ENCODE data around the gene CYP2J2.

DNA sequence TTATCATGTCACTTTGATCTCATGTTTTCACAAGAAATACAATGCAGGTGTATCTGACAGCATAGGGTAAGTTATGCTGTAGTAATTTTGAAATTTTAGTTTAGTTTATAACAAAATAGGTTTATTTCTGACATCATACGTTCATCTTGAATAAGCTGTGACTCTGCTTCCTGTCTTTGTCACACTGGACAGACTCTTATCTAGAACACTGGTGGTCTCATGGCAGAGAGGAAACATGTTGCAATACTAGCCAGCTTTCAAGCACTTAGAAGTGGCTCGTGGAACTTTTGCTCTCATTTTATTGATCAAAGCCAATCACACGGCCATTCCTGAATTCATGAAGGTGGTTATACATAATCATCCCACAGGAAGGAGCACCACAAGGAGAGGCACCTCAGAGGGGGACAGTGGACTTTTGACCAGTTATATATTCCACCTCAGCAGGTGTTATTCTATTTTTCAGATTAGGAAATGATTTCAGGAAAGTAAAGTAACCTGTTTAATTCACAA is 46.5 kb downstream of the CYP2J2 start:
- no peak for TF ChIP-seq ZNF274 (IDR thresholded peaks at IDR 0.05; ENCODE audit: low read depth, low read length)
- no peak for TF ChIP-seq YY1 (IDR thresholded peaks at IDR 0.05; ENCODE audit: insufficient read depth, insufficient read length)
- TF ChIP-seq SUZ12 (IDR thresholded peaks at IDR 0.05; ENCODE audit: extremely low read depth, insufficient read depth, insufficient read length) = no peak

All from NT2/D1 (cell line).